ENCODE results near the gene TMA7B. TPM values are rescaled to one million over a fixed set of nuclear protein-coding genes. Genes with fewer than 3 reads are reported as not detected.

Gene TMA7B
- total and polyA plus RNA-seq, 2 donors (not counting 3 experiments of a cell fraction or from before 2014, with no cell fraction given) = not detected

GRCh38 chr22:40004836-40005235 lies 44.6 kb downstream of the TMA7B start:
- H3K4me1 ChIP-seq (ENCODE audit: control insufficient read depth, extremely low read depth, insufficient read depth, low read length) = no peaks in the 10 kb centered on the region
- CTCF ChIA-PET = interaction anchor here (1.5 to 1.6 kb wide), 2 partner anchors 8 to 20 kb away, joined by 4 to 7 read pairs; no protein-coding TSS in a partner anchor

More at GRCh38 chr22:40004836-40005235, 44.6 kb downstream of the TMA7B start:
- no peaks in the 10 kb centered on the region for H3K79me2 ChIP-seq (ENCODE audit: control insufficient read depth, insufficient read depth, low read length)
- H3K36me3 ChIP-seq (ENCODE audit: control insufficient read depth in 2 of 2, extremely low read depth in 1 of 2, insufficient read depth in 2 of 2, low read length in 2 of 2) = no peaks in the 10 kb centered on the region
- H3K4me3 ChIP-seq (replicated peaks in 1 of 3; ENCODE audit: insufficient read depth in 1 of 3, low read depth in 1 of 3, low read length in 3 of 3) = no peak overlapping the region
- intact Hi-C loops (cut with micrococcal nuclease) (no loop called here), dilution Hi-C loops (cut with MboI; ENCODE audit: extremely low pct_ligation_motif_present, low sequenced_read_pairs) (loop anchor here (25.0 kb wide), 1 partner anchor 443 kb away; the partner anchor contains the start of gene CACNA1I)
- H3K9me3 ChIP-seq (replicated peaks; ENCODE audit: control insufficient read depth, insufficient read depth, low read length) = no peaks in the 10 kb centered on the region
- H2AFZ ChIP-seq (ENCODE audit: low read depth, low read length) = no peak overlapping the region
- no peak for FAIRE-seq
- H4K20me1 ChIP-seq (replicated peaks; ENCODE audit: control insufficient read depth, extremely low read depth, insufficient read depth, low read length) = no peaks in the 10 kb centered on the region
- H3K4me2 ChIP-seq (ENCODE audit: insufficient read depth, low read length) = no peak overlapping the region
- no peak overlapping the region for H3K9ac ChIP-seq (replicated peaks; ENCODE audit: extremely low read depth, insufficient read depth, low read length)
- POLR2A ChIA-PET = no interaction called here
- no peak overlapping the region for H3K27ac ChIP-seq (ENCODE audit: insufficient read depth, low read depth, low read length)
- no peak for DNase-seq (ENCODE audit: low read depth, low spot score)
- peaks cover 4 to 5% of the 10 kb centered on the region in 2 experiments for H3K27me3 ChIP-seq (ENCODE audit: control insufficient read depth in 2 of 2, insufficient read depth in 2 of 2, low read length in 2 of 2)
- no peak for TF ChIP-seq FOS (IDR thresholded peaks at IDR 0.05; ENCODE audit: borderline replicate concordance, insufficient read depth, low read length)
- no peak for TF ChIP-seq CTCF (IDR thresholded peaks at IDR 0.05; ENCODE audit: extremely low read depth in 1 of 2, insufficient read depth in 1 of 2, low read depth in 1 of 2, low read length in 2 of 2)
- TF ChIP-seq POLR2A (IDR thresholded peaks at IDR 0.05; ENCODE audit: low read depth, low read length) = no peak
- TF ChIP-seq MYC (IDR thresholded peaks at IDR 0.05; ENCODE audit: low read depth, low read length) = no peak
- TF ChIP-seq JUN (IDR thresholded peaks at IDR 0.05; ENCODE audit: borderline replicate concordance, insufficient read depth, insufficient read length, low read depth) = no peak
- no peak for TF ChIP-seq GATA2 (IDR thresholded peaks at IDR 0.05; ENCODE audit: insufficient read depth, insufficient read length, low read depth, low read length)
- no TSS peak for BruUV-seq (replicated peaks)
- no peaks in the 10 kb centered on the region for H3K9me1 ChIP-seq (replicated peaks; ENCODE audit: control insufficient read depth, extremely low read depth, insufficient read depth, low read length)

Measured in endothelial cell of umbilical vein (primary cell).